ENCODE results near the gene FIBP.

The FIBP gene

DNA sequence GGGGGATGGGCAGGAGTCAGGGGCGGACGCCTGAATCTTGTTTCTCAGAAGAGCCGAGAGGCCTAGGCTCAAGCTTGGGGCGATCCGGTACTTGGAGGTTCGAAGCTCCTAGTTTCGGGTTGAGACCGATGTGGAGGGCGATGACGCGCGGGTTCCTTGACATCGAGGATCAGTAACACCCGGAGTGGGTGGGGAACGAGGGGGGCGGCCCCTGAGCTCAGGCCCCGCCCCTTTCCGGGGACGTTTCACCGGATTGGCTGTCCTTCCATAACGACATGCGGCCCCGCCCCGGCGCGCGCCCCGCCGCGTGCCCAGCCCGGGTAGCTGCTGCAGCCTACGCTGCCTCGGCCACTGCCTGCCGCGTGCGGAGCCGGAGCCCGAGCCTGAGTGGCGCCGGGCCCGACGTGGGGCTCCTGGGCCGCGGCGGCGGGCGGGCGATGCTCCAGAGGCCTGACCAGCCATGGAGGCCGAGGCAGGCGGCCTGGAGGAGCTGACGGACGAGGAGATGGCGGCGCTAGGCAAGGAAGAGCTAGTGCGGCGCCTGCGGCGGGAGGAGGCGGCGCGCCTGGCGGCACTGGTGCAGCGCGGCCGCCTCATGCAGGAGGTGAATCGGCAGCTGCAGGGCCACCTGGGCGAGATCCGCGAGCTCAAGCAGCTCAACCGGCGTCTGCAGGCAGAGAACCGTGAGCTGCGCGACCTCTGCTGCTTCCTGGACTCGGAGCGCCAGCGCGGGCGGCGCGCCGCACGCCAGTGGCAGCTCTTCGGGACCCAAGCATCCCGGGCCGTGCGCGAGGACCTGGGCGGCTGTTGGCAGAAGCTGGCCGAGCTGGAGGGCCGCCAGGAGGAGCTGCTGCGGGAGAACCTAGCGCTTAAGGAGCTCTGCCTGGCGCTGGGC is 2.3 kb upstream of the FIBP start, which contains the start of gene CCDC85B:
CCDC85B (plus strand) TSS at position 350 of the 895 bp plus-strand sequence; CDS start at position 461, 111 bp downstream.
- DNase-seq (ENCODE audit: low spot score): peak; percentile 95

DNA sequence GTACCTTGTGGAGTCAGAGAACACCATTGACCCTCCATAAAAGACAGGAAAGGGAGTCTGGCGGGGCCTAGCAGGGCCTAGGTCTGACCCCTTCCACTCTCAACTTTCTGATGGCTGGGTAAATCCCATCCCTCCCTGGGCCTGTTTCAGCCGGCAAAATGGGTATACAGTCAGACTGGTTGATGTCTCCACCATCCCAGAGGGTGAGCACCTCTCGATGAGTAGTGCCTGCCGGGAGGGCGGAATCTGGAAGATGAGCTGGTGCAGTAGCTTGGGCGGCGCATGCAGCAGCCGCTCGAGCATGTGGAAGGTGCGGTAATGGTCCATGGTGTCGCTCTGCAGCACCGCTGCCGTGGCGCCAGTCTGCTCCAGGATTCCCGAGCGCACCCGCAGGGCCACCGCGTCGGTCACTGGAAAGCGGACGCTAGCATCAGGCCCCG is 528 bp downstream of the FIBP start:
- peak; percentile 45 for DNase-seq (ENCODE audit: low spot score)

DNA sequence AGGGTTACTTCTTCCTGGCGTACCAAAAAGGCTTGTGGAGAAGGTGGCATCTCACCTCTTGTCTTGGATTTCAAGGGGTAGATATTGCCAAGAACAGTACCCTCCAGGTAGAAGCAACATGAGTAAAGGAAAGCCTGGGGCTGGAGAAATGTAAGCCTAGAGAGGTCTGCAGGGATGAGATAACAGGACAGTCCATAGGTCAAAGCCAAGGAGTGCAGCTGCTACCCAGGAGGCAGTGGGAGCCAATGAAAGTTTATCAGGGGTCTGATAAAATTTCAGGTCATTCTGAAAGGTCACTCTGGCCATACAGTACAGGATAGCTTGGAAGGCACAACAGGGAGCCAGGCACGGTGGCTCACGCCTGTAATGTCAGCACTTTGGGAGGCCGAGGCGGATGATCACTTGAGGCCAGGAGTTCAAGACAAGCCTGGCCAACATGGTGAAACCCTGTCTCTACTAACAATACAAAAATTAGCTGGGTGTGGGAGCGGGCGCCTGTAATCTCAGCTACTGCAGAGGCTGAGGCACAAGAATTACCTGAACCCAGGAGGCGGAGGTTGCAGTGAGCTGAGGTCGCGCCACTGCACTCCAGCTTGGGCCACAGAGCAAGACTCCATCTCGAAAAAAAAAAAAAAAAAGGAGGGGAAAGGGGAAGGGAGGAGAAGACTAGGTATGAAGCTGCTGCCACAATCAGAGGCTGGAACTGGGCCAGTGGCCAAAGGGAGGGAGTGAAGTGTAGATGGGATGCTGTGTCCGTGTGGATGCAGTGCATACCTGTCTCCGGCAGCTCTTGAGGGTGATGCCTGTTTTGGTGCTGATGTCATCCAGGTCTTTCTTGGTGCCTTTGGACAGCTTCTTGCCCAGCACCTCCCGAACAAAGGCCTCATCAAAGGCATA is 1.2 kb downstream of the FIBP start:
- no peak for DNase-seq (ENCODE audit: low spot score)

DNA sequence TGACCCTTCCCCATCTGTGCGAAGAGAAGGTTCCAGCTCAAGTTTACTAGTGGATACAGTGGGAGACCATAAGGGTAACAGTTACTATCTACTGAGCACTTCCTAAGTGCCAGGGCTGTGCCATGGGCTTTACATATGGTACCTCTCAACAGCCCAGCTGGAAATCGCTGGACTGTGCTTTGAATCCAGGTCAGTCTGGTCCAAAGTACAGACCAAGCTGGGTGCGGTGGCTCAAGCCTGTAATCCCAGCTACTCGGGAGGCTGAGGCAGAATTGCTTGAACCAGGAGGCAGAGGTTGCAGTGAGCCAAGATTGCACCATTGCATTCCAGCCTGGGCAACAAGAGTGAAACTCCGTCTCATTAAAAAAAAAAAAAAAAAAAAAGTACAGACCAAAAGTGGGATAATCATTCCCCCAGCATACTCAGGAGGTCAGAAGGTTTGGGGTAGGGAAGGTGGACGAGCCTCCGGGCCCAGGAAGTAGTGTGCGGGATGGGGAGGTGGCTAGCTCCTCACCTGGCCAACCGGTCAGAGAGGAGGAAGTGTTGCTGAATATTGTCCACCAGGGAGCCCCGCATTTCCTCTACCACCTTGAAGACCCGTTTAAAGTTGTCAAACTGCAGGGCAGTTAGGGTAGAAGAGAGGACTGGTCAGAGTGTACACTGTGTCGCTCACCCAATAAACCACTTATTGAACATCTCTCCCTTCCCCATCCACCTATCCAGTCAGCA is 2.3 kb downstream of the FIBP start:
- DNase-seq (ENCODE audit: low spot score): no peak

DNA sequence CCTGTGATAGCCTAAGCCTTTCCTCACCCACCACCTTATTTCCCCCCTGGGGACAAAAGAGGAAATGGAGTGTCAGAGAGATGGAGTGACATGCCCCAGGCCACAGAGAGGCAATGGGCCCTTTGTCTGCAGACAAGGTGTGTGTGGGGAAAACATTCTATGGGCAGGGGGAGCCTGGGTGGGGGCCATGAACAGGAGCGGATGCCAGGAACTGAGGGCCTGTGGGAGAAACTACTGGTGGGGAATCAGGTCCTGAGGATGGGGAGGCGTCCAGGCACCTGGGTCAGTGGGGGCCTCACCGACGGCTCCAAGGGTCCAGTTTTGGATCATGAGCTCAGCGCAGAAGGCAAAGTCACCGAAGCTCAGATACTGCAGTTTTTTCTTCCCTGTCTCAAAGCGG is 3.0 kb downstream of the FIBP start:
- DNase-seq (ENCODE audit: low spot score): no peak

DNA sequence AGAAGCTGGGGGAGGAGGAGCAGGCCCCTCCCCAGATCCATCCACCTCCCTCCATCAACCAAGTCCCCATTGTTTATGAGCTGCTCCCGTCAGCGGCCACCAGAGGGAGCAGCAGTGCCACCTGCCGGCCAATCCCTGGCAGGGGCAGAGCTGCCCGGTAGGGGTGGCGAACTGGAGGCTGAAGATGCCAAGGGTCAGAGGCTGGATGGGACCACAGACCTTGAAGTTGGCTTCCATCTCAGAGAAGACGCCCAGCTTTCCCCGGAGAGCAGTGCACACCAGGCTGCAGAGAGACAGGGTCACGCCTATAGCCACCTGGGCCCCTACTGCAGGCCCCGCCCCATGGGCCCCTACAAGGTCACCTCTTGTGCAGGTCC is 3.6 kb downstream of the FIBP start:
- DNase-seq (ENCODE audit: low spot score): peak; percentile 82

DNA sequence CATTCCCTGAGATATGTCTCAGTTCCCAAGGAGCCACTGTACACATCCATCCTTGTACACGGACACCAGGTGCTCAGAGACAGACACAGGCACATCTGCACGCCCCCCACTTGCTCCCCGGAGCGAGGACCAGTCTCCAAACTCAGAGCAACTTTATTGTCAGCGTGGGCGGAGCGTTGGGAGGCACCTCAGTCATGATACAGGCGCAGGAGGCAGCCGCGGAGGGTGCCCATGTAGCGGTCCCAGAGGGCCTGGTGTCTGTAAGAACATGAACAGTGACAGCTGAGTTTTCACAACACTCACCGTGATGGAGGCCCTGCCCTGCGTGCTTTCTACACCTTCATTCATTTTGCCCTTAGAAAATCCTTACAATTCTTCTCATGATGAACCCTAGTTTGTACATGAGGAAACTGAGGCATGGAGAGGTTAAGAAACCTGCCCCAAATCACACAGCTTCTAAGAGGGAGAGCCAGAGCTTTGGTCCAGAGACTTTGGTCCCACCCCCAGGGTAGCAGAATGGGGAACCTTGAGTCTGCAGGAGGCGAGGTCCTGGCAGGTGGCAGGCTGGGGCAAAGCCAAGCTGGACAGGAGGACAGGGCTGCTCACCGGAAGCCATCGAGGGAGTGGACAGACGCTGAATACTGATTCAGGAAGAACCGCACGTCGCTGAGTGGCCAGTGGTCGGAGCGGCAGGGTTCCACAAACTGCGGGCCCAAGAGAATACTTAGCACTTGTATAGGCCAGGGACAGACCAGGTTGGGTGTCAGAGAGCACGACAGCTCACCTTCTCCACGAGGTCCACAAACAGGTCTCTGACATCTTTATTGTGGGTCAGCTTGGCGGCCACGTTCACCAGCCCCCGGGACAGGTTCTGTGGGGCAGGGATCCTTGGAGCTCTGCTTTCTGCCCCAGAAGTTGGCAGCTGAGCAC is 4.2 kb downstream of the FIBP start:
- no peak for DNase-seq (ENCODE audit: low spot score)

DNA sequence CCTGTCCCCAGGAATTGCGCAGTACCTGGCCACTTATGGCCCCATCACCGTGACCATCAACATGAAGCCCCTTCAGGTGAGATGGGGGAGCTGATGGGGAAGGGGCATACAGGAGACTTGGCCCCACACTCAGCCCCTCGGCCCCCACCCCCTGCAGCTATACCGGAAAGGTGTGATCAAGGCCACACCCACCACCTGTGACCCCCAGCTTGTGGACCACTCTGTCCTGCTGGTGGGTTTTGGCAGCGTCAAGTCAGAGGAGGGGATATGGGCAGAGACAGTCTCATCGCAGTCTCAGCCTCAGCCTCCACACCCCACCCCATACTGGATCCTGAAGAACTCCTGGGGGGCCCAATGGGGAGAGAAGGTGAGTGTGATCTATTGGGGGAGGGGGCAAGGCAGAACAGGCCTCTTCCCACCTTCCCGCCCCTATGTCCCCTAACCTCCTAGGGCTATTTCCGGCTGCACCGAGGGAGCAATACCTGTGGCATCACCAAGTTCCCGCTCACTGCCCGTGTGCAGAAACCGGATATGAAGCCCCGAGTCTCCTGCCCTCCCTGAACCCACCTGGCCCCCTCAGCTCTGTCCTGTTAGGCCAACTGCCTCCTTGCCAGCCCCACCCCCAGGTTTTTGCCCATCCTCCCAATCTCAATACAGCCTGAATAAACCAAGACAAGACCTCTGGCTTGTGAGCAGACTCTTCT is 5.1 kb downstream of the FIBP start:
- DNase-seq (ENCODE audit: low spot score): no peak

DNA sequence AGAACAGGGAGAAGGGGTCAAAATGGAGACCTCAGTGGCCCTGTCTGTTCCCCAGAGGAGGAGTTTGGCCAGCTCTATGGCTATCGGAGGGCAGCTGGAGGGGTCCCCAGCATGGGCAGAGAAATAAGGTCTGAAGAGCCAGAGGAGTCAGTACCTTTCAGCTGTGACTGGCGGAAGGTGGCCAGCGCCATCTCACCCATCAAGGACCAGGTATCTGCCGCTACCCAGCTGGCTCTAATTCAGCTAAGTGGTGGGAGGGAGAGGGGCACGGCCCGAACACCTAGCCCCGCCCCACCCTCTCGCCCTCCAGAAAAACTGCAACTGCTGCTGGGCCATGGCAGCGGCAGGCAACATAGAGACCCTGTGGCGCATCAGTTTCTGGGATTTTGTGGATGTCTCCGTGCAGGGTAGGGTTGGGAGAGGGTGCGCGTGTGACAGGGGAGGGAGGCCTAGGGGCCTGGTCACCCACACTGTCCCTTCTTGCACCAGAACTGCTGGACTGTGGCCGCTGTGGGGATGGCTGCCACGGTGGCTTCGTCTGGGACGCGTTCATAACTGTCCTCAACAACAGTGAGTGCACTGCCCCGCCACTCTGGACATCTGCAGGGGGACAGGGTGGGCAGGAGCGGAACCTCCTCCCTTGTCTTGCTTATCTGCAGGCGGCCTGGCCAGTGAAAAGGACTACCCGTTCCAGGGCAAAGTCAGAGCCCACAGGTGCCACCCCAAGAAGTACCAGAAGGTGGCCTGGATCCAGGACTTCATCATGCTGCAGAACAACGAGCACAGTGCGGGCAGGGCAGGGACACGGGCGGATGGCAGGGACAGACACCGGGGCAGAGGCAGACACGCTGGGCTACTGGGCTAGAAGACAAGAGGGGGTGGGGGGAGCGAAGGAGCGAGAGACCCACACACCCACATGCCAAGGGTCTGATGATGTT is 5.9 kb downstream of the FIBP start:
- no peak for DNase-seq (ENCODE audit: low spot score)

DNA sequence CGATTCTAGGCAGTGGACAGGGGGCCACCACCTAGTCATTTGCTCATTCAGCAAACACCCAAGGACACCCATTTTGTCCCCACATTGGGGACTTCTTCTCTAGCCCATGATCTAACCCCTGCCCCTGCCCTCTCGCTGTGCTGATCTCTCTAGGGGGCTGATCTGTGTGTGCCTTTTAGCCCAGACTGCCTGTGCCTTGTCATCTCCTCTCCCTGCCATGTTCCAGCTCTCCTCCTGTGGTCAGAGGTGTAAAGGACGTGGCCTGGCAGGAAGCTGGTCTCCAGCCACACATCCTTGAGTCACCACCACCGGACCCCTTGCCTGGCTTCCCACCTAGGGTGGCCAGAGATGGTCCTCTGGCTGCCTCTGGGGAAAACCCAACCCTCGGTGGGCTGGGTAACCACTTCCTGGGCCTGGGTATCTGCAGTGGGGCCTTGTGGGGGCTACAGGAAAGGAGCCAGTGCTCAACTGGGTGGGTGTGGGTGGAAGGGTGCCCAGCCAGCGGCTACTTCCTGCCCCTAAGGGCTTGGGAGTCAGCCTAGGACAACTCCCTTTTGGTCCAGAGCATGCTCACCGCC is 7.3 kb downstream of the FIBP start:
- DNase-seq (ENCODE audit: low spot score): no peak

DNA sequence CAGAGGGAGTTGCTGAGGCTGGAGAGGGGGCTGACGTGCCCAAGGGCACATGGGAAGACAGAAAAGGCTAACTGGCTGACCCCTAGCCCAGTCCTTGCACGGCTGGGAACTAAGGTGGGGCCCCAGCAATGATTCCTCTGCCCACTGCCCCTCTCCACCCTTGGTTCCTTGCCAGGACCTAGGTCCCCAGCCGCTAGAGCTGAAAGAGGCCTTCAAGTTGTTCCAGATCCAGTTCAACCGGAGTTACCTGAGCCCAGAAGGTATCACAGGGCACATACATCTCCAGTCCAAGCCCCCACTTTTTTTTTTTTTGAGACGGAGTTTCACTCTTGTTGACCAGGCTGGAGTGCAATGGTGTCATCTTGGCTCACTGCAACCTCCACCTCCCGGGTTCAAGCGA is 8.2 kb downstream of the FIBP start:
- no peak for DNase-seq (ENCODE audit: low spot score)

DNA sequence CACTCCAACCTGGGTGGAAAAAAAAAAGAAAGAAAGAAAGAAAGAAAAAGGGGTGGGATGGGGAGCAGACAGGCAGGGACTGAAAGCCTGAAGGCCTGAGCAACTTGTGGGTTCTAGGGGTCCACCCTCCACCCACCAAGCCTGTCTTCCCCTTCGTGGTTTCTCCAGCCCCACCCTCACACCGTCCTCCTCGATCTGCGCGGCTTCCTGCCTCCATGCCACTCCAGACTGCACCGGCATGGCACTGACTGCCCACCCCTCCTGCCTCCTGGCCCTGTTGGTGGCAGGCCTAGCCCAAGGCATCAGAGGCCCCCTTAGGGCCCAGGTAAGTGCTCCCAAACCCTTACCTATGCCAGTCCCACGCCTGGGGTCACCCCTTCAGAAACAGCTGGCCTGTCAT is 8.7 kb downstream of the FIBP start, which contains the start of gene CTSW:
CTSW (plus strand) TSS at position 221 of the 400 bp plus-strand sequence; CDS start at position 239, 18 bp downstream.
- DNase-seq (ENCODE audit: low spot score): no peak

DNA sequence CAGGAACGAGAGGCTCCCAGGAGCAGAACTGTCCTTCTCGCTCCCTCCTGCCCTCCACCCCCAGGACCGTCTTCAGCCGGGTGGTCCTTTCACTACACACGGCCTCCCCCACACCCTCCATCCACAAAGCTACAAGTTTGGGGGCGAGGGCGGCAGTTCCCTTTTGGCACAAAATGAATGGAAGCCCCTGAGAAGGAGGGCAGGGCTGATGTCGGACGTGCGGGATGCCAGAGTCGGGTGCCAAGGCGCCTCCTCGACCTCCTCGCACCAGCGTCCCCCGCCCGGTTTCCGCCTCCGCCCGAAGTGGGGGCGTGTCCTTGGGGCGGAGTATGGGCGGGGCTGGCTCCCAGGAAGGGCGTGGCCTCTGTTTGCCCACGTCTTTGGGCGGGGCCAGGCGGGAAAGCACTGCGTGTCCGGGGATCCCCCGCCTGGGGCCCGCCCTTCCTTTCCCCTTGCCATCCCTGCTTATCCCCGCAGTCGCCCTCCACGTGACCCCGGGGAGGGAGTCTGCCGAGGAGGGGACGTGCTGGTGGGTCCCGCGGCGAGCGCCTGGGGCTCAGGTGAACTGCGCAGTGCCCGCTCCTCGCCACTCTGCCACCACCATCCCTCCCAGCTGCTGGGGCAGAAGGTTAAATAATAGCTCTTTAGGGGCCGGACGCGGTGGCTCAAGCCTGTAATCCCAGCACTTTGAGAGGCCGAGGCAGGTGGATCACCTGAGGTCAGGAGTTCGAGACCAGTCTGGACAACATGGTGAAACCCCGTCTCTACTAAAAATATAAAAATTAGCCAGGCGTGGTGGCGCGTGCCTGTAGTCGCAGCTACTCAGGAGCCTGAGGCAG is 14.7 kb downstream of the FIBP start:
- peak; percentile 98 for DNase-seq (ENCODE audit: low spot score)

DNA sequence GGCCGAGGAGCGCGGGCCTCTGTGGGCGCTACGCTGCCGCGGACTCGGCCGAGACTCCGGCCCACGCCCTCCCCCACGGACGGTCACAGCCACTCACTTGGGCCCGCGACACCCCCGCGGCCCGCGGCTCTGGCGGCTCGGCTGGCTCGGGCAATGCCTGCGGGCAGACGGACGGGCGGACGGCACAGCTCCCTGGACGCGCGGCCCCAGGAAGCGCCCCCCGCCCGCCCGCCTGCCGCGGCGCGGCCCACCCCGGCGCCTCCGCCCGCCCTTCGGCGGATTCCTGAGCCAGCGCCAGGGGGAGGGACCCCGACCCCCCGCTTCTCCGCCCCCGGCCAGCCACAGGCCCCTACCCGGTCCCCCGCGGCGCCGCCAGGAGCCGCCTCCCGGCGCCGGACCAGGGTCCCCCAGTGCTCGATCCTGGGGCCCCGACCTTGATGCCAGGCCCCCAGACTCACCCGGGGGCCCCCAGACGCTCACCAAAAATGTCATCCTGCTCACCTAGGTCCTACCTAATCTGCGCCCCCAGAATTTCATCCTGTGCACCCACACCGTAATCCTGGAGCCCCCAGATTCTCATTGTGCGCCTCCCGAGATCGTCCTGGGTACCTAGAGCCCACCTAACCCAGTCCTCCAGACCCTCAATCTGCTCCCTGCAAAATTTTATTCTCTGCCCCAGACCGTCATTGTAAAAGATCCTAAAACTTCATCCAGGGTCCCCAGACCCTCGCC is 15.5 kb downstream of the FIBP start, which contains the start of gene EFEMP2:
EFEMP2 (minus strand) TSS at position 215 of the 732 bp plus-strand sequence. CDS start 446 bp downstream, outside the sequence.
- peak; percentile 54 for DNase-seq (ENCODE audit: low spot score)

DNA sequence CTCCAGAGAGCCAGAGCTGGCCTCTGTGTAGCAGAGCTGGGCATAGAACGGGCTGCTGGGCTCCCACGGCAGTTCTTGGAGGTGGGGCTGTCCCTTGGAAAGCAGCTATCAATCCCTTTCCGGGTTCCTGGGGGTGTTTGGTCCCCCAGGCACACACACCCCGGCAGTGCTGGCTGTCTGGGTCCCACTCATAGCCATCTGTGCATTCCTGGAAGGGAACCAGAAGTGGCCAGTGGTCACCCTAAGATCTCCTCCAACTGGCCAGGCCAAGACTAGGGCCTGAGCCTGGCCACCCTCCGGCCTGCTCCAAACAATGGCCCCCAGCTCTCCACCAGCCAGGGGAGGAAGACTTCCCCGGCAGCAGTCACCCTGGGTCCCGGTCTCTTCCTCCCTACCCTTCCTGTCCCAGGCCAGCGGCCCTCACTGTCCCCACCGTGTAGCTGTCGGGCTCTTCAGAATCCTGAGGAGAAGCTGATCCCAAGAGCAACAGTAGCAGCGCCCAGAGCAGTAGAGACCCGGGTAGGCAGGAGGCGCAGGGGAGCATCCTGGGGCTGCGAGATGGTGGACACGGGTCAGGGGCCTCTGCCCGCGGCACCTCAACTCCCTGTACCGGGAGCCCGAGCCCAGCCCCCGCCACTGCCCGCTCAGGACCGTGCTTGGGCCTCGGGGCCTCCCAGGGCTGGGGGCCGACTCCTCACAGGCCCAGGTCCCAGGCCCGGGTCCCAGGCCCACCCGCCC is 16.3 kb downstream of the FIBP start:
- peak; percentile 44 for DNase-seq (ENCODE audit: low spot score)

Measured in AG08395 (cell line).